Stomach (tissue), 9 donors: ENCODE measurements around the gene TSHZ2. TPM values are rescaled to one million over a fixed set of nuclear protein-coding genes. Genes with fewer than 3 reads are reported as not detected.

Source experiments
- DNase-seq, 2 donors: peaks; one replicate each; pipeline versions ENCODE4 v3.0.0 to v3.0.0-alpha.2; 2013 to 2019
- H3K27ac ChIP-seq, 5 donors: fragments of 200-600 bp in 4 of 5; sonication (generic) in 4 of 5; one replicate each; pipeline ENCODE4 v1.5.1; 2013 to 2019; ENCODE audit warnings: mild to moderate bottlenecking in 1 of 5, moderate library complexity in 1 of 5
- H3K27me3 ChIP-seq, 3 donors: fragments of 200-600 bp; sonication (generic); one replicate each; pipeline ENCODE4 v1.5.1; 2017 to 2019; ENCODE audit warnings: mixed run types in 1 of 3
- H3K36me3 ChIP-seq, 4 donors: fragments of 200-600 bp; sonication (generic); 1 replicate in 3 of 4; 2 replicates in 1 of 4; pipeline ENCODE4 v1.5.1; 2016 to 2019
- H3K4me1 ChIP-seq, 4 donors: fragments of 200-600 bp; sonication (generic); one replicate each; pipeline ENCODE4 v1.5.1; 2016 to 2019
- H3K4me3 ChIP-seq, 4 donors: fragments of 200-600 bp; sonication (generic) in 3 of 4; one replicate each; pipeline ENCODE4 v1.5.1; 2016 to 2019; ENCODE audit warnings: mild to moderate bottlenecking in 1 of 4
- H3K9me3 ChIP-seq, 4 donors: fragments of 200-600 bp; sonication (generic); one replicate each; pipeline ENCODE4 v1.5.1; 2016 to 2019
- CTCF ChIP-seq, 7 experiments: fragments of 450-650 bp in 4 of 7; fragments of 200-600 bp in 3 of 7; sonication (generic) in 3 of 7; IDR thresholded peaks; one replicate each; pipeline ENCODE4 v1.5.1; 2016 to 2019; ENCODE audit warnings: antibody characterized with exemption in 7 of 7, control low read depth in 2 of 7, mild to moderate bottlenecking in 1 of 7
- EP300 ChIP-seq: sonication (generic); formaldehyde crosslinking; IDR thresholded peaks from one replicate; pipeline ENCODE4 v1.6.1; 2017; ENCODE audit warnings: antibody characterized with exemption
- POLR2A ChIP-seq, 4 donors: fragments of 450-650 bp; IDR thresholded peaks; one replicate each; pipeline ENCODE4 v1.6.1; 2016; ENCODE audit warnings: antibody characterized with exemption in 4 of 4, control low read depth in 2 of 4, mild to moderate bottlenecking in 1 of 4, moderate library complexity in 1 of 4
- POLR2AphosphoS5 ChIP-seq, 3 donors: sonication (generic); formaldehyde crosslinking; IDR thresholded peaks; one replicate each; pipeline ENCODE4 v1.6.1; 2016; ENCODE audit warnings: antibody characterized with exemption in 3 of 3
- whole genome bisulfite sequencing, 5 donors: extraction: QIAGEN DNeasy Blood & Tissue Kit in 3 of 5; methylation state at CpG; one replicate each; pipeline versions ENCODE4 v1.1.5 to v1.1.7; 2013 to 2018; 5-methylcytosine and 5-hydroxymethylcytosine counted together
- intact Hi-C: fragments of 100-400 bp; cut with DNase I; formaldehyde crosslinking; loops from one replicate; pipeline ENCODE4 v1.15.1; 2023; ENCODE audit warnings: low total_unique reads
- polyA plus RNA-seq, 3 donors: library from polyadenylated mRNA; stranded (reverse); fragments of 200-250 nt; gene quantifications; one replicate each; pipeline ENCODE4 v1.2.3, GENCODE V29; 2013
- total RNA-seq, 5 donors: library from RNA; depleted of rRNA; stranded (reverse); fragments of >200 nt; gene quantifications; one replicate each; pipeline versions ENCODE4 v1.1.0 to v1.2.3, GENCODE V29; 2014 to 2016
- donor health status: healthy with polysubstance abuse.
- donor health status: Bipolar disorder and iron deficiency.
- donor health status: healthy.

TSHZ2 gene
- total and polyA plus RNA-seq, 8 donors: 2.9 to 20.5 (median 5.8) TPM

DNA sequence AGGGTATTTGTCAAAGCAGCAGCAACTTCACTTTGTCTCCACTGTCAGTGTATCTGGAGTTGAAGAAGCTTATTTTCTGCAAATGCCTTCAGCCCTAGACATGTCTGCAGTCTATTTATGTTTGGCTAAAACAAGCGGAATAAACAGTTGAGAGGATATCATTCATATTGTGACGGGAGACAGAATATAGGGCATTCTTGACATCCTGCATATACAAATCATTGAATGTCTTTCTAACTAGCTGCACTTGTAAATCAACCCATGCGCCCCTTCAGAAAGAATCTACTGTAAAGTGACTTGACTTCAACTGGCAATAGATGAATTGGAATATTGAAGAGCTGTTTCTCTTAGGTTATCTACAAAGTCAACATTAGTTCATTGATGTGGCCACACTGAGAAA is 258.9 kb downstream of the TSHZ2 start:
- 63 to 74% (median 73%) methylated on average over 3 of the region's 3 CpGs for WGBS, 5 donors
- no peak for DNase-seq
- H3K4me1 ChIP-seq: no peaks in the 10 kb centered on the region
- no peaks in the 10 kb centered on the region for H3K27me3 ChIP-seq
- intact Hi-C loops: no loop called here
- no peaks in the 10 kb centered on the region for H3K9me3 ChIP-seq
- no peak overlapping the region for H3K27ac ChIP-seq
- H3K36me3 ChIP-seq: no peaks in the 10 kb centered on the region
- no peak overlapping the region for H3K4me3 ChIP-seq
- no peak for TF ChIP-seq EP300

DNA sequence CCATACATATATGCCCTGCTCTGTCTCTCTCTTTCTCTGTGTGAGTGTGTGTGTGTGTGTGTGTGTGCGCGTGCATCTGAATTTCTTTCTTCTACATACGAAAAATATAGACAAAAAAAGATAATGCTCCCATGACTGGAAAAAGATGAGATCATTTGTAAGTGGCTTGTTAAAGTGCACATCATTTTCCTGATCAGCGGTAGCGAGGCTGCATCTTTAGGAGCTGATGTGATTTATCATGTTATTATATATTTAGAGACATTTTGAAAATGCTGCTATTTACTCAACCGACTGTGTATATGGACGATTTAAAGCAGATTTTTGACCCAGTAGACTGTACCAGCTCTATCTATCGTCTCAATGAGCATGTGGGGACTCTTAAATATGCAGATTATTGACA is 265.3 kb downstream of the TSHZ2 start:
- Histone ChIP-seq H3K9me3 (peaks cover 0 to 4% (median 0%) of the 10 kb centered on the region in 4 donors), H3K27me3 (no peaks in the 10 kb centered on the region), H3K36me3 (no peaks in the 10 kb centered on the region), H3K27ac (no peak overlapping the region), H3K4me1 (no peaks in the 10 kb centered on the region), H3K4me3 (no peak overlapping the region)
- no peak for TF ChIP-seq CTCF (IDR thresholded peaks at IDR 0.05)
- intact Hi-C loops: no loop called here
- 85 to 90% (median 87%) methylated on average over 8 of the region's 8 CpGs for WGBS, 5 donors
- DNase-seq: no peak

- no peaks in the 10 kb centered on the region for H3K4me1 ChIP-seq
- 54 to 78% (median 66%) methylated on average over 3 of the region's 3 CpGs for WGBS, 5 donors
- H3K4me3 ChIP-seq: no peak overlapping the region
- H3K27me3 ChIP-seq: no peaks in the 10 kb centered on the region
- TF ChIP-seq POLR2A (IDR thresholded peaks at IDR 0.05) (no peak), POLR2AphosphoS5 (IDR thresholded peaks at IDR 0.05) (no peak), CTCF (IDR thresholded peaks at IDR 0.05) (no peak)
- intact Hi-C loops: no loop called here
- no peaks in the 10 kb centered on the region for H3K36me3 ChIP-seq
- no peak overlapping the region for H3K27ac ChIP-seq
- DNase-seq: no peak
- peaks cover 0 to 4% (median 0%) of the 10 kb centered on the region in 4 donors for H3K9me3 ChIP-seq
These were observed 266.0 kb downstream of the TSHZ2 start for GRCh38 chr20:53238121-53238660.

- 86 to 97% (median 94%) methylated on average over 3 of the region's 3 CpGs for WGBS, 5 donors
- Histone ChIP-seq H3K9me3 (no peaks in the 10 kb centered on the region), H3K4me3 (no peak overlapping the region), H3K4me1 (no peaks in the 10 kb centered on the region), H3K27me3 (no peaks in the 10 kb centered on the region), H3K27ac (no peak overlapping the region), H3K36me3 (no peaks in the 10 kb centered on the region)
- intact Hi-C loops: no loop called here
- TF ChIP-seq POLR2A (IDR thresholded peaks at IDR 0.05) (no peak), CTCF (IDR thresholded peaks at IDR 0.05) (no peak), POLR2AphosphoS5 (IDR thresholded peaks at IDR 0.05) (no peak), EP300 (no peak)
- DNase-seq: no peak
These were observed 271.0 kb downstream of the TSHZ2 start for GRCh38 chr20:53243152-53243551.

DNA sequence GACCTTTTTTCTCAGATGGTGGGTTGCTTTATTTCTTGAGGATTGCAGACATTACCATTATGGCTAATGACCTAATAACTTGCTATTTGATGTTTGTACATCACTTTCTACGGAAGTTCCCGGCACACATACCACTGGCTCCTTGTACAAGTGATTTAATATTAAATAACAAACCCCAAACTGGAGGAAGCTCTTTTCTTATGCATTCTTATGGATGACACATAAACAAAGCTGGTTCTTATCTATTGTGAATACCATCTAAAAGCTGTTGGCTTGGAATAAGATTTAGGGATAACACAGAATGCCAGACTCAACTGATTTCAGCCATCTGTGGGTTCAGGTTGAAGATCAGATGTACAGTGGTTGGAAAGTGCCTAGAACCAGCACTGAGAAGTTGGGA is 272.6 kb downstream of the TSHZ2 start:
- Histone ChIP-seq H3K4me3 (no peak overlapping the region), H3K9me3 (no peaks in the 10 kb centered on the region), H3K27me3 (no peaks in the 10 kb centered on the region), H3K36me3 (no peaks in the 10 kb centered on the region), H3K27ac (no peak overlapping the region), H3K4me1 (no peaks in the 10 kb centered on the region)
- intact Hi-C loops: no loop called here
- TF ChIP-seq POLR2AphosphoS5 (IDR thresholded peaks at IDR 0.05) (no peak), EP300 (no peak), POLR2A (IDR thresholded peaks at IDR 0.05) (no peak), CTCF (IDR thresholded peaks at IDR 0.05) (no peak)
- no peak for DNase-seq
- 79 to 98% (median 91%) methylated on average over 2 of the region's 2 CpGs for WGBS, 5 donors
